GM21423 (cell line): ENCODE data around the gene ILKAP.
"Not testable (repeated sequence)": the region's sequence is repeated elsewhere in the genome, so short reads cannot be mapped to it uniquely, and the experiment has no call there.

ENCODE experiments used
- ATAC-seq: cut with Tn5 transposase; IDR thresholded peaks from one replicate; pipeline ENCODE4 v1.9.1; 2021; ENCODE audit warnings: mild to moderate bottlenecking, moderate library complexity; ENCODE audit not compliant: unreplicated experiment

The ILKAP gene

DNA sequence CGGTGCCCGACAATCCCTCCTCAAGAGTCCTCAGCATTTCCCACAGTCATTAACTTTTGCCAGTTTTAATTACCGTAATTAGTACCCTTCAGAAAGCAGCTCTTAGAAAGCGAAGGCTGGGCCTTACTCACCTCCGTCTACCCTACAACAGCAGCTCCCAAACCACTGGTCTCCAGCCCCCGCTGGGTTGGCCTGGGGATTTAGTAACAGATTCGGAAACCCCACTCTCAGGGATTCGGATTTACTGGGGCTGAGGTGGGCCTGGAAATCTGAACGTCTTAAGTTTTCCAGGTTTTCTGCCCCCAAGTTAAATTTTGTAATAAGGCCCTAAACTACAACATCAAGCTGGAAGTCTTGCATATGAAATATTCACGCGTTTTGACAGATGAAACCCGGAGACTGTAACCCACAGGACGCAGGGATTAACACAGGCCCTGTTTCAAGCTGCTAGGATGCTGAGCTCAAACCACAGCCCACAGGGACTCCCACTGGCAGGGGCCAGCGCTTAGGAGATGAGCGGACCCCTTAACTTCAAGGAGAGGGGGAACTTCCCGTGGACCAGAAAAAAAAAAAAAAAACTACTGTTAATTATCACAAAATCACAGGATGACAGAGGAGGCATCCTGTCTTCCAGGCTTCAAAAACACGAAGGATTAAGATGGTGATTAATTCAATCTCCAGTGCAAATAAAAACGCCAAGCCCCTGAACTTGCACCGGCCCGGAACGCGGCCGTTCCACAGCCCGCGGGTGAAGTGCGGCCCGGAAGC lies 985 bp downstream of the ILKAP start:
- no peak for ATAC-seq

DNA sequence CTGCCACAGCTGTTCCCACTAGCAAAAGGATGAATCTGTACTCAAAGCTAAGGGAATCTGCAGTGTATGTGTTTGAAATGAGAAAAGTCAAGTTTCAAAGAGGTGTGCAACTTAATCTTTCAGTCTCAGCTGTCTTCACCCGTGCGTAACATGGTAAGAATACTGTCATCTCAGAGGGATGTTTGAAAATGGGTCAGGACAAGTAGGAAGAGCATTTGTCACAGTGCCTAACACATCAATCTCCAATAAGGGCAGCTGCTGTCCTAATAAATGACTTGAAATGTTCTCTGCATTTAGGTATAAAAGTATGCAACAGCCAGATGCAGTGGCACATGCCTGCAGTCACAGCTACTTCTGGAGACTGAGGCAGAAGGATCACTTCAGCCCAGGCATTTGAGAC lies 13.1 kb downstream of the ILKAP start:
- ATAC-seq: no peak

DNA sequence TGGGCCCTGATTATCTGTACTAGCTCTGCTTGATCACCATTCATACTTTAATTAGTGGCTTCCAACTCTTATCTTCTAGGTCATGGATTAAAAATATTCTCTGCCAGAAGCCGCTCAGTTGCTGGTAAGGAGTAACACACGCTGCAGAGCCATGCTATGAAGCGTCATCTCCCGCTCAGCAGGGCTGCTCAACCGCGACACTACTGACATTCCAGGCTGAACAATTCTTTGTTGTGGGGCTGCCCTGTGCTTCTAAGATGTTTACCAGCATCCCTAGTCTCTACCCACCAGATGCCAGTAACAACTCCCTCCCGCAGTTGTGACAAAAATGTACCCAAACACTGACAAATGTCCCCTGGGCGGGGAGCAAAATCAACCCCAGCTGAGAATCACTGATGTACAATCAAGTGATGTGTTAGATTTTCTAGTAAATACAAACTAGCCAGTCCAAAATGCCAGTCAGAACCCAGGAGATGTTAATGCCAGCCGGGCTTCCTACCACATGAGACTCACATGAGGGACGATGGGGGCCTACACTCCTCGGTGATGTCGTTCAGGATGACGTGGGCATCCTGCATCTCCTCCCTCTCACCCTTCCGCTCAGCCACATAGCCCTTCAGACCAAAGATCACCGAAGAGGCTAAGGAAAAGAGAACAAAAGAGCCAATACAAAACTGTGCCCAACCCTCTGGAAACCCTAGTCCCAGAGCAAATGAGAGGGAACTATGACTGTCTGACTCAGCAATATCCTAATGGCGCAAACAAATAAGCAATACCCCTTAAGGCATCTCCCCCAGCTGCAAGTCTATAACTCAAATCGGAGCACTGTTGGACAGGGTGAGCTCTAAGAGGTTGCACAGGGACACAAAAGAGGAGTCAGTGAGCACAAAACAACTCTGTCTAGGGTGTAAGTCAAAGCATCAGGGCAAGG lies 15.6 kb downstream of the ILKAP start:
- ATAC-seq: no peak

DNA sequence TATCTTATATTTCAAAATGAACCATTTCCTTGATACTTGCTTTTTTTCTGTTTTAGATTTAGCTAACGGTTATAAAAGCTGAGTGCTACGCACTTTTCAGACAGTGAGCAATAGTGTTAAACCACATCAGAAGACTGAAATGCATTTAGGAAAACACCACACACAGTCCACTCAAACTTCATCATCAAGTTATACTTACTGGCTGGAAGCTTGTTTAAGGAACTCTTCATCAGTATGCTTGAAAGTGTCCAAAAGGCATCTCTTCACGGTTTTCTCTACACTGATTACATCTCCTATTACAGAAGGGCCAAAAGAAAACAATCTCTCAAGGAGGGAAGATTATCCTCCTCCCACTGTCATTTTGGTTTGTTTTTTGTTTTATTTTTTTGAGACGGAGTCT lies 19.7 kb downstream of the ILKAP start:
- ATAC-seq: no peak

GRCh38 chr2:238182362-238182761 lies 21.1 kb downstream of the ILKAP start:
- ATAC-seq: no peak

GRCh38 chr2:238180554-238180953 lies 22.9 kb downstream of the ILKAP start:
- no peak for ATAC-seq

DNA sequence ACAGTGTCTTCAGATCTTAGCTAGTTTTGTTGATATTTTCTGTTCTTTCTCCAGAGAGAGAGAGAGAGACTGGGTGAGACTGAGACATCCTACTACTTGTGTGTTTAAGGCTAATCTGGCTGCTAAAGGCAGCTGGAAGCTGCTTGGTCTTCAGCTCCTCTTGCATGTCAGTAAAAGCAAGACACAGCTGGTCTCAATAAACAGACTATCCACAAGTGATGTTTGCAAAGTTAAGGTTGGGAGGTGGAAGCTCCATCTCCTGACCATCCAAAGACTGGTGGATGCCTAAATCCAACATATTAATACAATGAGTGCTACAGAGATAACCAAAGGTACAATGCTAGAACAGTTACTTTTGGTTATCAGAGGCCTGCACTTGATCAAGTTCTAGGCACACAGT lies 26.9 kb downstream of the ILKAP start:
- ATAC-seq: no peak

- no peak for ATAC-seq
These were observed 28.8 kb downstream of the ILKAP start for GRCh38 chr2:238174701-238175100.

DNA sequence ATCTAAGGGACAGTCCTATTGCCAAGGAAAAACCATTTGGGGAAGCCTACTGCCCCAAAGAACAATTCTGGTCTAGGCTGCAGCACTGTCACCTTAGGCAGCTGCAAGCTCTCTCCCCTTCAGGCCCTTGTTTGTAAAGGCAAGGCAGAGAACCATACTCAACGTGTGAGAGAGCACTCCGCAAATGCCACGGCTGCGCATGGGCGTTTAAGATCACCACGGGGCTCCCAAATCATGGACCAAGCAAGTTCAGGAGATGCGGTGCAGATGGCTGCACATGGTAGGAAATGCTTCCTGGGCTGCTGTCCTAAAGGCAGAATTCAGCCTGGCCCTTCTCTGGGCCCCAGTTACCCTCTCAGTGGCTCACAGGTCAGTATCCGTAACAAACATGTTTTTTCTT lies 29.2 kb downstream of the ILKAP start:
- ATAC-seq: no peak

GRCh38 chr2:238173692-238174091 lies 29.8 kb downstream of the ILKAP start:
- ATAC-seq: no peak

GRCh38 chr2:238172439-238172838 lies 31.1 kb downstream of the ILKAP start:
- ATAC-seq: no peak

- ATAC-seq: no peak
These were observed 31.8 kb downstream of the ILKAP start for GRCh38 chr2:238171575-238172187.

DNA sequence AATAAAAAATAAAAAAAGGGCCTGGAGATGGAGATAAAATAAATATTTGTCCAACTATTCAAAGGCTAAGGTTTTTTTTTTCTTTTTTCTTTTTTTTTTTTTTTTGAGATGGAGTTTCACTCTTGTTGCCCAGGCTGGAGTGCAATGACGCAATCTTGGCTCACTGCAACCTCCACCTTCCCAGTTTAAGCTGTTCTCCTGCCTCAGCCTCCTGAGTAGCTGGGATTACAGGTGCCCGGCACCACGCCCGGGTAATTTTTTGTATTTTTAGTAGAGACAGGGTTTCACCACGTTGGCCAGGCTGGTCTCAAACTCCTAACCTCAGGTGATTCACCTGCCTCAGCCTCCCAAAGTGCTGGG lies 32.4 kb downstream of the ILKAP start:
- not testable (repeated sequence) for ATAC-seq

GRCh38 chr2:238170386-238171071 lies 33.0 kb downstream of the ILKAP start:
- ATAC-seq: no peak

GRCh38 chr2:238169708-238170251 lies 33.7 kb downstream of the ILKAP start:
- no peak for ATAC-seq

DNA sequence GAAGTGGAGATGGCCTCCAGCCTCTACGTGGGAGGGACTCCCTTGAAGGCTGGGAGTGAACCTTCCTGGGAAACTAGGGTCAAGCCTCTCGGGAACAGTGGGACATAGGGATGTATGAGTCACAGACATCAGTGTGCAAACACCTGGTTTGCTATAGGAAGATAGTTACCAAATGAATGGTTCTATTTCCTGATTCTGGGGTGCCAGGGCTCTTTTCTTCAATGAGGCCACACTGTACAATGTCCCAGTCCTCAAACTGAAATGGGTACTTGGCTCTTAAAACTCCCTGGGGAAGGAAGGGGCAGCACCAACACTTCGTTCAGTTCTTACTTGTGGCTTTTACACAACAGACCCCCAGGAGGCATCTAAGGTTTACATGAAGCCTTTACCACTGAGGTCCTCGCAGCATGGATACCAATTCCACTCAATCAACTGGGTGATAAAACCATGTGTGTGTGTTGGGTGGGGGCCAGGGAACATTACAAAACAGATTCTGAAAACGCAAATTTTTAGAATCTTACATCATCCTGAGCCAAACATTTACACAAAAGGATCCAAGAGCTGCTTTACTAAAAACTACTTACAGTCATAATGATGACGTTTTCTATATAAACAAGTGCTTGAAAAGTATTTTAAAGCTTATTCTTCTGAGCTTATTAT lies 34.3 kb downstream of the ILKAP start:
- ATAC-seq: no peak

DNA sequence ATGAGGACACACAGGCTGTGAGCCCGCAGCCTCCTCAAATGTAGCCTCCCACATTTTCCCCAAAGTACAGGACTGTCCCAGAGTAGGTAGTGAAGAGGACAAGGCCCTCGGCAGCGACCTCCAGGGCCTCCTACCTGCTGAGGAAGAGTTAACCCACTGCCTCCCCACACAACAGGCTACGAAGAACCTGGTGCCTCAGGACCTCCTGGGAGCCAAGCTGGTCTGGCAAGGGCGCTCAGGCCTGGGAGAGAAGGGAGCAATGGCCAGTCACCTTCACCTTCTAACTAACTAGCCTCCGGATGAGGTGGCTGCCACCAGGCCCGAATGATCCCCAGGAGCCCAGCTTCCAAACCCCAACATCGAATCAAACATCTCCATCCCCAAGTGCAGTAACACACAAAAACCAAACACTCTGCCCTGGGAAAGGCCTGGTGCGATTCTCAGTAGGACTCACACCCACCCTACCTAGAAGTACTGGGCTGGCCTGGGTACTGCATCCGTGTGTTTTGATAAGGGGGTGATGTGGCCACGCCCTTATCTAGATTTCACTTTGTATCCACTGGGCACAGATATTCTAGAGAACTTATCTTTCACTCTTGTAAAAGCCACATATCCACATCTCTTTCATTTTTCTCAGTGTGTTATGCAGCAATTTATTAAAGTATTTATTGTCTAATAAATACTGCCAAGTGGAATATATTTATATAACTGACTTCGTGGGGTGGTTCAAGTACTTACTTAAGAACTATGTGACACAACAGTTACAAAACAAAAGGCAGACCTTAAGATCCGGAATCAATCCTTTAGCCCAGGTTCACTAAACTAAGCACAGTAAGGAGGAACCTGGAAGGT lies 35.1 kb downstream of the ILKAP start:
- ATAC-seq: no peak

DNA sequence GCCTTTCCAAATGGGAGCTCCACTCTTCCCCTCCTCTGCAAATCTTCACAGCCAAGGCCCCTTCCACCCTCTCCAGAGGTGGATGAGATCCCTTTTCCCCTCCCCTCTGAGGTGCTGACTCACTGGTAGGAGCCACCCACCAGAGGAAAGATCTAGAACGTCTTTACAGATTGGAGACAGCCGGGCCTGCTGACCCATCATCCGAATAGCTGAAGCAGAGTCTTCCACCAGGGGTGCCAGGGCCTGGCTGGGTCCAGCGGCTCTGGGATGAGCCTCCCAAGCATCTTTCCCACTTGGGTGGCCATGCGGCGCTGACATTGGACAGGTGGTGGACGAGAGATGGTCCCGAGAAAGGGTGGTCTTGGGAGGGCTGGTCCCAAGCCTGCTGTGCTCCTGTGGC lies 35.7 kb downstream of the ILKAP start:
- no peak for ATAC-seq

GRCh38 chr2:238167344-238167715 lies 36.2 kb downstream of the ILKAP start:
- ATAC-seq: no peak
